NCI-H446 treated with DMSO at 0.1 percent for 48 hours (cell line): ENCODE results near the gene HEG1.
A peak's percentile ranks its signal among the peaks of the same experiment; 100 is the strongest.

ENCODE experiments used
- DNase-seq: peaks from one replicate; lab custom pipeline; 2025; lab: John Stamatoyannopoulos, UW

Gene HEG1

DNA sequence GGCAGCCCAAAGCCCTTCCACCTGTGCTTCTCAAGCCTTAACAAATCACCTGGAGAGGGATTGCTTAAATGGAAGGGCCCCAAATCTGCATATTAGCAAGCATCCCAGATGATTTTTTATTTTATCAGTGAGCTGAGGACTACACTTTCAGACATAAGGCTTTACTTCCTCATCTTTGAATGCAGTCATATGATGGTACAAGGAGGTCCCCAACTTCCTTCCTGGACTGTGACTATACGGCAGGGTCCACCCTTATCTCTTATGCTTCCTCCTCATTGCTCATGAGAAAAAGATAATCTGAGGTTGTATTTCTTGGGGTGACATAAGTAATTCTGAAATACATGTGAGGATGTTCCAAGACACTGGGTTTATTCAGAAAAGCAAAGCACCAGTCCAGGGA lies 13.7 kb upstream of the HEG1 start:
- no peak for DNase-seq

GRCh38 chr3:125068265-125068664 lies 12.5 kb upstream of the HEG1 start:
- DNase-seq: no peak

DNA sequence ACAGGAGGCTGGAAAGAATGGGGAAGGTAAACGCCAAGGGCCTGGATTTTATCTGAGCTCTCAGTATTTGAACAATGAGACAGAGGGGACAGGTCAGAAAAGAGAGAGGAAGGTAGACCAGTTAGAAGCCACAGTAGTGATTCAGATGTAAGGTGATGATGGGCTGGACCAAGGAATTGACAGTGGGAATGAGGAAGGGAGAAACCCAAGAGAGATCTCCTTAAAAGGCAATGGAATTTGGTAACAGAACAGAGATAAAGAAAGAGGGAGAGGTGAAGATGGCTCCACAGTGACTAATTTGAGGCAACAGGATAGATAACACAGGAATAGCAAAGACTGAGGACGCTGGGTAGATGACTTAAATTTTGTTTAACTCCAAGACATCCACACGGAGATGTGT lies 11.4 kb upstream of the HEG1 start:
- DNase-seq: no peak

GRCh38 chr3:125062904-125063618 lies 7.3 kb upstream of the HEG1 start:
- no peak for DNase-seq

DNA sequence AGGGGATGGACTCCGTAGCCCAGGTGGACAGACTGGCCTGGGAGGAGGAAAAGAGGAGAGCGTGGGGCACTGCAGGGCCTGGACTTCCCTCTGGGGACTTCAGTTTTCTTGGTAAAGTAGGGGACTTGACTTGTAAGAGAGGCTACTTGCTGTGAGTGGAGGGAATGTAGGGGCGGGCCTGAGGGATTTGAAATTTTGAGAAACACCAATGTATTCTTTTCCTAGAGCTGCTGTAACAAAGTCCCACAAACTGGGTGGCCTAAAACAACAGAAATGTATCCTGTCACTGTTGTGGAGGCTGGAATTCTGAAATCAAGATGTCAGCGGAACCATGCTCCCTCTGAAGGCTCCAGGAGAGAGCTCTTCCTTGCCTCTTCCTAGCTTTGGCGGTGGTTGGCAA lies 5.8 kb upstream of the HEG1 start:
- DNase-seq: no peak

GRCh38 chr3:125061170-125061569 lies 5.4 kb upstream of the HEG1 start:
- no peak for DNase-seq

DNA sequence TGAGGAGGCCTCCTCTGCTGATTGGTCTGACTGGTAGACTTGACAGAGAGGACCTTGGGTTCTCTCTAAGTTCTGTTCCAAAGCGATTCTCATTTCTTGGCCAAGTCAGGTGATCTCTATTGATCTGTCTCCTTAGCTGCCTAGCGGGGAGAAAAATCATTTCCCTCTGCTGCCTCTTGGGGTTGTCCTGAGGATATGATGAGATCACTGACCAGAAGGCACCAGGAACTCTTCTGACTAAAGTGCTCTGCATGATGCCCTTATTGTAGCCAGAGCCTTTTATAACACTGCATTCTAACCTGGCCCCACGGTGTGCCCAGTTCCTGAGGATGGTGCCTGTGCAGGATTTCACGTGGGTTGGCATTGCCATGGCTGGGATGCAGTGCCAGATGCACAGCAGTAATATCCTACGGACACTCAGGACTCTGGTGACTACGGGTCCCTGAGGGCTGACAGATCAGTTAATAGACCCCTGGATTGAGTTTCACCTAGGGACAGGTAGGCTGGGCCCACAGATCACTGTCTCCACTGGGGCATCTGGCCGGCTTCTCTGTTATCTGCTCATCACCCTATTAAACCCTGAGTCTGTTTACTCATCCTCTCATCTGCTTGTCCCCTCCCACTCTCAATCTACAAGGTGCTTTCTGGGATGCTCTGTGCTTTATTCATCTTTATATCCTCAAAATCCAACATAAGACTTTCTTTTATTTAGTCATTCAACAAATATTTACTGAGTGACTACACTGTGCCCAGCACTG lies 3.9 kb upstream of the HEG1 start:
- DNase-seq: no peak

DNA sequence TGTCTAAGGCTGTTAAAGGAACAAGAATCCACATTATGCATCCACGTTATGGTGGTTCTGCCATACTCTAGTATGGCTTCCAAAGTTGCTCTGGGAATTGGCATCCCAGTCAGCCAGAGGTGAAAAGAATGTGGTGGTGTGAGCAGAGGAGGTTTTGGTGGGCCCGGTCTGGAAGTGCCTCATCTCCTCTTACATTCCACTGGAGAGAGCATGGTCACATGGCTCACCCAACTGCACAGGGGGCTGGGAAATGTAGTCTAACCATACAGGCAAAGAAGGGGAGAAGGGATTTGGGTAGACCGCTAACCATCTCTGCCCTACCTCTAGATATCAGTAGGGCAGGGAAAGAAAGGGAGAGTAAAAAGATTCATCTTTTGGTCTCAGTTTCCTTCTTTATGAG lies 3.2 kb upstream of the HEG1 start:
- DNase-seq: no peak

DNA sequence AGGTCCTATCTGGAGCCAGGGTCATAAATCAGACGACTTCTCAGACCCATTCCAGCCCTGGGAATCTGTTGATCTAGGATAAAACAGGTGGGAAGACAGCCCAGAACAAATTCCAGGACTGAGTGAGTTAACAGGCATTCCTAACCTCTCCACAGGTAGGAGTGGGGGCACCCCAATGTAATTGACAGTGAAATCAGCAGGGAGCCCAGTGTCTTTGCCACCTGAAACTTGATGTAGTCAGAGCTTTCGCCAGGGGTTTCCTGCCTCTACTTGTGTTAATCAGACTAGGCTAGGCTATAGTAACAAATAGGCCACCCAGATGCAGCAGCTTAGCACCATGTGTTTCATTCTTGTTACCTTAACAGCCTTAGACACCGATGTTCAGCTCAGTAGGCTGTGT lies 2.7 kb upstream of the HEG1 start:
- no peak for DNase-seq

DNA sequence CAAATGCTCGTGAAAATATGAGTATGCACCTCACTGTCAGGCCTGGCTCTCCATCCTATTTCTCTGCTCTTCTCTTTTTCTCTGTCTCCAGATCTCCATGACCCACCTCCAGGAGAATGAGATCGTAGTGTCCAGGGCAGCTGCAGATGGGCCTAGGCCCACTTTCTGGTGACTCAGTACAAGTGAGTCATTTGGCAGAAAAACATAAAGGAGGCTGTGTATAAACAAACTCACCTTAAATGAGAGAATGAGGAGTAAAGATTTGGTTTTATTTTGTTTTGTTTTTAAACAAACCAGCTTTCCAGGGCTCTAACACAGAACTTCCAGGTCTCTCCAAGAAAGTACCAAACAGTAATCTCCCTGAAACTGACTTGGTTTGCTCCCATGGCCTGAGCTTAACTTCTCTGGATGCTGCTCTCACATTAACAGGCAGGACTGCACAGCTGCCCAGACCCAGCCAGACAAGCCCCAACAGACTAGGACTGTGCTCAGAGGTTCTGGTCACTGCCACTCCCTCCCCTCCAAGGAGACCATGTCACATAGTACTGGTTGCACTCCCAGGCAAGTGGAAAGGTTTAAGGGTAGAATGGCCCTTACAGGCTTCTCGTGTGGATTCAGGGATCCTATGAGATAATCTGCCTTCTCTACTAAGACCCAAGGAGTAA lies 1.5 kb upstream of the HEG1 start:
- no peak for DNase-seq

- DNase-seq: no peak
Measured at GRCh38 chr3:125055331-125055912, 375 bp downstream of the HEG1 start.

DNA sequence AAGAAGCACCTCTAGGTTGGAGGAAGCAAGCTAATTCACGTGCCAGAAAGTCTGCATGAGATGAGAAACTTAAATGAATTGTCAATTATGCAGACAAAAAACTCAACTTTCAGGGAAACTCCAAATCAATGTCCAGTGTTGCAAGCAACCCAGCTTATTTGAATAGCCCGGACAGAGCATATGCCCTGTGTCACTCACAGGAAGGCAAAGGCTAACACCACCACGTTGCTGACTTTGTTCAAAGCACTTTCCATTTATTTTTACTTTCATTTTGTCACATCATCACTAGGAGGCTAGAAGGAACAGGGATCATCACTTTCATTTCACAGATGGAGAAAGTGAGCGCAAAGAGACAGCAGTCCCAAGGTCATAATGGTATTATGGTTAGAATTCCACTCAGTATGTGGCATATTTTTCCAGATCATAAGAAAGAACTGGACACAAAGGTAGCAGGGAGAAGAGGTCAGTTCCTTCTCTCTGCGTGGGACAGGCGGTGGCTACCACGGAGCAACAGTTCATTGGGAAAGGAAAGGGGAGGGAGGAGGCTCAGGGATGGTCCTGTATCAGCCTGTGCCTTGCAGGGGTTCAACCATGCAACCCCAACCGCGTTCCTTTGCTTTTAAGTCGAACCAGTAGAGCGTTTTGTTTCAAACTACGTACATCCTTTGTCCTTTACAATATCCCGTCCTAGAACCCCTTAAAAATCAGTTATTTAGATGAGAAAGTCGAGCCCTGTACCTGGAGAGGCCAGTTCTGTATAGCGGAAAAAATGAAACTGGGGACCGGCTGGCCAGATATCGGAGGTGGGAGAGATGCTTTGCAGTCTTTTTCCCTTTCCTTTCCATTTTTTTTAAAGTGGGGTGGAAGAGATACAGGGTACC lies 1.1 kb downstream of the HEG1 start:
- DNase-seq: no peak

DNA sequence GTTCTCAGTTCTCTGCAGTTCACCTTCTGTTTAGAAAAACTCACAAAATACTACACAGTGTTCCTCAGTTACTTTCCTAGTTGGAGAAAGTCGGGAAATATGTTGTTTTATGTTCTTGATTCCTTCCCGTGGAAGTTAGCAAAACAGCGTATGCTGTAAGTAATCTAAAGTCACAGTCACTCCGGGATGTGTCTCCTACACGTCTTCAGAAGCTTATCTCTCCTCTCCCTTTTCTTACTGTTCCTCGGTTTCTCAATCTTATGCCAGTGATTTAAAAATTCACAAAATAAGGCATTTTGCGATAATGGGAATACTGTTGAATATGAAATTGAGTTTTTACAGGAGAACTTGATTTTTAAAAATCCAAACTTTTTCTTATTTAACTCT lies 1.7 kb downstream of the HEG1 start:
- no peak for DNase-seq

- DNase-seq: no peak
Measured at GRCh38 chr3:125053304-125053699, 2.5 kb downstream of the HEG1 start.

DNA sequence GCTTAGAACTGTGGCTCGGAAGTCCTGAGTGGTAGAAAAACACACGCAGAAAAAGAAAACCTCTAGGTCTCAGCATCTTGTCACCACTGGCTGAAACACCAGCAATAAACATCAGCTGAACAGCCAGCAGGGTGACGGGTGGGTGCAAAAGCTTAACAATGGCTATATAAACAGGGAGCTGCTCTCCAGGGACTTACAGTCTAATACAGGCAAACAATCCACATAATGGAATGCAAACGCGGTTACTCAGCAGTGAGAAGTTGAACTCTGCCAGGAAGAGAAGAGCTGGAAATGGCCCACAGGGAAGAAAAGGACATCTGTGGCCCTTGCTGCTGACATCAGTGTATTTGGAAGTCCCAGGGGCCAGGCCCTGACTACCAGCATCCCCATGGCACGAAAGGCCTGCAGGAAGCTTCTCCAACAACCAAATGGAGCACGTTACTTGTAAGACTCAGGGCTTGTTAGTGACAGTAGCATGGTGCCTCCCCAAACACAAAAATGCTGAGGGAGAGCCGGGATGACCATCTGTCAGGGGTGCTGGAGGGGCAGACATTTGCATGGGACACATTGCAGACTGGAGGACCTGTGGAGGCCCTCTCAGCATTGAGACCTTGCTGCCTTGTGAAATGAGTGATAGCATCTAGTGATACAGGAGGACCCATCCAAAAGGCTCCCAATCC lies 3.0 kb downstream of the HEG1 start:
- DNase-seq: no peak

- peak; percentile 55 for DNase-seq
Measured at GRCh38 chr3:125051715-125052581, 3.8 kb downstream of the HEG1 start.

DNA sequence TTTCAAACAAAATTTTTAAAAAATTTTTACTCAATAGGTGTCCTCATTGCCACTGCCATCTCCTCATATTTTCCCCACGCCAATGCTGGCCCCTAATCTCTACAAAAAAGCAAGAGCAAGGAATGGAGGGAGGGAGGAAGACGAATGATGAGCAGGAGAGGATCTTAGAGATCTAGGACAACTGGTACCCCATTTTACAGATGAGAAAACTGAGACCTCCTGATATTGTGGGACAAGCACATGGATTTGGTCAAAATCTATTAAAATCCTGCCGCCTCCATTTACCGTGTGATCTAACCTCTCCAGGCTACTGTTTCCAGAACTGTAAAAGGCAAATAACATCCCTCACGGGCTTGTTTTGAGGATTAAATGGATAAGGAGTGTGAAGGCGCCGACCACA lies 4.6 kb downstream of the HEG1 start:
- DNase-seq: no peak

- DNase-seq: no peak
Measured at GRCh38 chr3:125050488-125051090, 5.2 kb downstream of the HEG1 start.

- peak; percentile 75 for DNase-seq
Measured at GRCh38 chr3:125048282-125048681, 7.5 kb downstream of the HEG1 start.

- DNase-seq: no peak
Measured at GRCh38 chr3:125045965-125046364, 9.8 kb downstream of the HEG1 start.
